ENCODE data around the gene KIN.

DNA sequence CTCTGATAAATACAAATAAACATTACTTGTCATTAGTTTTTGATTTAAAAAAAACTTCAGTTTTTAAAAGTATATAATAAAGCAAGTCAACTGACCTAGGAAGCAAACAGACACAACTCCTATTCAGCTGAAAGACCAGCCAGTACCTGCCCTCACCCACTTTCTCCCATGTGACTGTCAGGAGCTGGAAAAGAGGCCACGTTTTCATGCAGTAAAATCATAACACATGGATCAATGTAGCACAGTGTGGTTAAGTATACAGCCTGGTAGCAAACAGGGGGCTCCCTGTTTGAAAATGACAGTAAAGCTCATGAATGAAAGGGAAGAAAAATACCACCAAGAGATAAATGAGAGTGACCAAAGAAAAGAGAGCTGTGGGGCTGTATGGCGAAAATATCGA, 21.6 kb downstream of the KIN start:
- TF ChIP-seq, protein P1, sequence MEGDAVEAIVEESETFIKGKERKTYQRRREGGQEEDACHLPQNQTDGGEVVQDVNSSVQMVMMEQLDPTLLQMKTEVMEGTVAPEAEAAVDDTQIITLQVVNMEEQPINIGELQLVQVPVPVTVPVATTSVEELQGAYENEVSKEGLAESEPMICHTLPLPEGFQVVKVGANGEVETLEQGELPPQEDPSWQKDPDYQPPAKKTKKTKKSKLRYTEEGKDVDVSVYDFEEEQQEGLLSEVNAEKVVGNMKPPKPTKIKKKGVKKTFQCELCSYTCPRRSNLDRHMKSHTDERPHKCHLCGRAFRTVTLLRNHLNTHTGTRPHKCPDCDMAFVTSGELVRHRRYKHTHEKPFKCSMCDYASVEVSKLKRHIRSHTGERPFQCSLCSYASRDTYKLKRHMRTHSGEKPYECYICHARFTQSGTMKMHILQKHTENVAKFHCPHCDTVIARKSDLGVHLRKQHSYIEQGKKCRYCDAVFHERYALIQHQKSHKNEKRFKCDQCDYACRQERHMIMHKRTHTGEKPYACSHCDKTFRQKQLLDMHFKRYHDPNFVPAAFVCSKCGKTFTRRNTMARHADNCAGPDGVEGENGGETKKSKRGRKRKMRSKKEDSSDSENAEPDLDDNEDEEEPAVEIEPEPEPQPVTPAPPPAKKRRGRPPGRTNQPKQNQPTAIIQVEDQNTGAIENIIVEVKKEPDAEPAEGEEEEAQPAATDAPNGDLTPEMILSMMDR (IDR thresholded peaks at IDR 0.05) = no peak
- TF ChIP-seq POLR2AphosphoS5 (IDR thresholded peaks at IDR 0.05; ENCODE audit: low read depth, low read length) = no peak

Data from Panc1 (cell line).